ENCODE data around the gene RAD23B.
"Not testable (repeated sequence)": the region's sequence is repeated elsewhere in the genome, so short reads cannot be mapped to it uniquely, and the experiment has no call there.

The RAD23B gene
- total RNA-seq, result 155 to 160 reads per million in 2 donors

DNA sequence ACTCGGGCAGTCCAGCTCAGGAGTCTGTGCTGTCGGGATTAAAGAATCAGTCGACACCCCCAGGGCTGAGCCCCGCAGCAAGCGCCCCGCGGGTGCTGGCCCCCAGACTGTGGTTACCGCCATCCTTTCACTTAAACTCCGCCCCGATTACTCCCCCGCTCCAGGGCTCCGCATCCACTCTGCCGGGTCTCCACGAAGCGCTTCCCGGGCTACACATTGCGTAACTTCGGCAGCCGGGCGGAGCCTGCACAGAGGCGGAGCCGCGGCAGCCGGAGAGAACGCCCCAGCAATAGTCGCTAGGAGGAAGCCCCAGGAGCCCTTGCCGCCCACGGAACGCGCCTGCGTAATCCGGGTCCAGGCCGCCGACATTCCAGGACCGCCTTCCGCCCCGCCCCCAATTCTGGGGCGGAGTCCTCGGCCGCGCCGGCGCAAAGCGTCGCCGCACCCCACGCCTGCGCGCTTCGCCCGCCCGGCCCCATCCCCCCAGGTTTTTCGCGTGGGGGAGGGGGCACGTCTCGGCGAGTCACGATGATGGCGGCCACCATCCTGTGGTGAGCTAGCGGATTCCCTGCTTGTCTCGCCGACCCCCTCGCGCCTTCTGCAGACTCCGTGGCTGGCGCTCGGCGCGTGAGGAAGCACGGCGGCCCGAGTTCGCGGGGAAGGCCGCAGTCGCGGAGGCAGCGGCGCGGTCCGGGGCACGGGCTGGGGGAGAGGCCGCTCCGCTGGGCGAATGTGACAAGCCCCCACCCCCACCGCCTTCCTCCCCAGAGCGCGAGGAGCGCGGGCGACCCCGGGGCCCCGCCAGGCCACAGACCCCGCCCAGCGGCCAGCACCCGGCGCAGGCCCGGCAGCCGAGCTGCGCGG lies at the start of gene RAD23B:
RAD23B (plus strand) TSS at position 521 of the 864 bp plus-strand sequence. CDS start 351 bp downstream, outside the sequence.
- peak; percentile 98 for DNase-seq

DNA sequence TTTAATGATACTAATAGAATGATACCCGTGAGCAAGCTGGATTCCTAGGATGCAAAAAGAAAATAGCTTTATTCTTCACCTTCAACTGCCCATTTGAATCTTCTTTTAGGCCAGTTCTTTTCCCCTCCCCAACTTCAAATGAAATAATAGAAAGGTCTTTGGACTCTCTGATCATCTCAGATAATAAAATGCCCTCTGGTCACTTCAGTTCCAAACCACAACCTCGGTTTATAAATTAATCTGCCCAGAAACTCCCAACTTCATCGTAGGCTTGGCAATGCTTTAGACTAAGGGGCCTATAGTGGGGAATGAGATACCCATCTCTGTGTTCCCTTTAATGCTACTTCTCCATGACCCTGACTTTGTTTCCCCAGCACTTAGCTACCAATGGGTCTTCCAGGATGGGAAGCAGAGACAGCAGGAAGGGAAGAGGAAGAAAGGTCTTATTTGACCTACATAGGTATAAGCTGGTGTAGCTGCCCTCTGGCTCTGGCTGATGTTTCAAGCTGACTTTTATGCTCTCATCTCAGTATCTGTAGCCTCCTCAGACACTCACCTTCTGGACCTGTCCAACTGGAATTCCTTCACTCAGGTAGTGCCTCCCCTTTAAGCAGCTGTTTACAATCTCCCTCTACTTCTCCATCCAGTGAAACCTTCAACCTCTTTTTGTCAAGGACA lies 47.2 kb upstream of the RAD23B start:
- DNase-seq, result no peak

DNA sequence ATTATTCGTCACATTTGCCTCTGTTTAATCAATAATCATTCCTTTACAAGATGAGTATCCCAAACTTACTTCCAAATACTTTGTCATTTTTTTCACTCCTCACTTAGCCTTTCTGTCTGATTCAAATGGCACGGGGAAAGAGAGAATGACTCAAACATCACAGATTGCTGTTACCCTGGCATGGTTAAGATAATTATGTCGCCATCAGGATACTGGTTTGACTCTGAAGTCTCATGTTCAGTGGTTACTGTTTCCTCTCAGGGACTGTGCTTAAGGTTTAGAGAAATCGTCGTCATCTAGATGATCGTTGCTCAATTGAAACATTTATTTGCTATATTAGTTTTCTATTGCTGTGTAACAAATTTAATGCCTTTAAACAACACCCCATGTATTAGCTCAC lies 45.2 kb upstream of the RAD23B start:
- DNase-seq, result no peak

- DNase-seq, result no peak
These were observed 43.6 kb upstream of the RAD23B start for GRCh38 chr9:107239474-107239873.

DNA sequence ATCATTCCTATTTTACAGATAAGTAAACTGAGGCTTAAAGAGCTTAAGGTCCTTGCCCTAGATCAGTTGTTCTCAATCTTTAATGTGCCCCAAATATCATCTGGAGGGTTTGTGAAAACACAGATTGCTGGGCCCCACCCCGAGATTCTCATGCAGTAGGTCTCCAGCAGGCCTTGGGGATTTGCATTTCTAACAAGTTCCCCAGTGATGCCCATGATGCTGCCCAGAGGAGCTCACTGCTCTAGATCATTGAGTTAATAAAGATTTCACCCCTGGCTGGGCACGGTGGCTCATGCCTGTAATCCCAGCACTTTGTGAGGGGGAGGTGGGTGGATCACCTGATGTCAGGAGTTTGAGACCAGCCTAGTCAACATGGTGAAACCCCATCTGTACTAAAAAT lies 42.8 kb upstream of the RAD23B start:
- DNase-seq, result no peak

- DNase-seq, result no peak
These were observed 40.7 kb upstream of the RAD23B start for GRCh38 chr9:107242073-107243030.

GRCh38 chr9:107243742-107244141 lies 39.3 kb upstream of the RAD23B start:
- no peak for DNase-seq

DNA sequence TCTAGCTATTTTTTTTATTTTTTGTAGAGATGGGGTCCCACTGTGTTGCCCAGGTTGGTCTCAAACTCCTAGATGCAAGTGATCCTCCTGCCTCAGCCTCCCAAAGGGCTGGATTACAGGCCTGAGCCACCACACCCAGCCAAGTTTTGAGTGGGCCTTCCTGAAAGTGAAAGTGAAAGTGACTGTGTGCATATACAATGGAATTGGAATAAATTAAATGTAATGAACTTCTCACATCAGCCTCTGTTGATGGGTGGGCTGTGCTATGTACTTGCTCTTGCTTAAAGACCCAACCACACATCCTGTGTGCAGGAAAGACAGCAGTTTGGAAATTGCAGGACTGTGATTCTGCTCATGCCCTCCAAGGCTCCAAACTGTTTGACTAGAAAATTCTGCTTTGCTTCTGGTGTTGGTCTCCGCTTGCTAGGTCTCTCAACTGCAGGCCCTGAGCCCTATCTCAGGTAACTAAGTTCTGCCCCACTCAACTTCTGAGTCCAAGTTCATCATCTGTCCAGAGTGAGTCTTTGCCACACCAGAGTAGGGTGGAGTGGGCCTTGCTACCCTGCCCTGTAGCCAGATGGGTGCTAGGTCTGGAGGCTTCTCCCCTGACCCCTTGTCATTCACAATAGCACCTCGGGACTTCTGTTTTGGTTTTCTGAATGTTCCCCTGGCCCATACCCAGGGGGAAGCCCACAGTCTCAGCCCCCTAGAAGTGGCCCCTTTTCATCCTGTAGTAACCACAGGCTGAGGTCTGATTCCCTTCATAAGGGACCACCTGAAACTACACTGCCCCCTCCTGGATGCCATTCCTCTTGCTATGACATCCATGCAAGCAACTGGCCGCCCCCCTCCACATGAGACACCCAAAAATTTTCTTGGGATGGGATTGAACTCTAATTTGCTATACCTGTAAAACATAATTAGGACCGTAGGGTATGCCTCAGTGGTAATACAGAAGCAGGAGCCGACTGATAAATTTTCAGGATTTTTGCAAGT lies 36.5 kb upstream of the RAD23B start:
- DNase-seq, result no peak

DNA sequence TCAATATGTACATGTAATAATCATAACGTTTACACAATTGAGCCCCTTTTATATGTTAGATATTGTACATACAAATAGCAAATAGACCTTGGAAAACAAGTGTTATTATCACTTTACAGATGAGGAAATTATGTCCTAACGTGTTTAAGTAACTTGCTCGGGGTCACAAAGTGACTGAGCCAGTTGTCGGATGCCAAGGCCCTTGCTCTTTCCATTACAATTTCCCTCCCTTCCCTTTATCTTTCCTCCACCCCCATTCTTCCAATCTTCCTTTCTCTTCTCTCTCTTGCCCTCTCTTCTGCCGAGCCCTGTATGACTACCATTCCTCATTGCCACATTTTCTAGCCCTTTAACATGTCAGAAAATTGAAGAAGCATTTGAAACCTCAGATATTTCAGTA lies 34.4 kb upstream of the RAD23B start:
- DNase-seq, result no peak

- no peak for DNase-seq
These were observed 33.9 kb upstream of the RAD23B start for GRCh38 chr9:107249131-107249533.

DNA sequence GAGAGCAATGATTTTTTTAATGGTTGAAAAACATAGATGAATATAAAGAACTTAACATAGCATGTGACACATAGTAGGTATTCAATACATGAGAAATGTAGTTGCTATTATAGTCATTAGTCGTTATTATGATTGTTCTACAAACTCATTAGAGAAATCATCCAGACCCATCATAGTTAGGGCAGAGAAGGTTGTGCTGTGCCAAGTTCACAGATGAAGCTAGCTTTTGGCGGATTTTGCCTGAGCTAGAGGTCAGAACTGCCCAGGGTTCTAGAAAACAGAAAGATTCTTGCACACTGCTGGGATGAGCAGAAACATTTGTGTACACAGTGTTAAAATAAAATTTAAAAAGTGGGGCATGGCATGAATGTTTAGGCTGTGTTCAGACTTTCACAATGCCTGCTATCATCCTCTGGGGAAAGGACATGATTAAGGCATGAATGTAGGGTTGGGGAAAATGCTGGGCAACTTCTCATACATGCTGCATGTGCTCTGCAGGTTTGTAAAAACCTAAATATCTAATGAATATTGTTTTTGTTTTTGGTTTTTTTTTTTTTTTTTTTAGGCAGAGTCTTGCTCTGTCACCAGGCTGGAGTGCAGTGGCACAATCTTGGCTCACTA lies 33.3 kb upstream of the RAD23B start:
- no peak for DNase-seq

DNA sequence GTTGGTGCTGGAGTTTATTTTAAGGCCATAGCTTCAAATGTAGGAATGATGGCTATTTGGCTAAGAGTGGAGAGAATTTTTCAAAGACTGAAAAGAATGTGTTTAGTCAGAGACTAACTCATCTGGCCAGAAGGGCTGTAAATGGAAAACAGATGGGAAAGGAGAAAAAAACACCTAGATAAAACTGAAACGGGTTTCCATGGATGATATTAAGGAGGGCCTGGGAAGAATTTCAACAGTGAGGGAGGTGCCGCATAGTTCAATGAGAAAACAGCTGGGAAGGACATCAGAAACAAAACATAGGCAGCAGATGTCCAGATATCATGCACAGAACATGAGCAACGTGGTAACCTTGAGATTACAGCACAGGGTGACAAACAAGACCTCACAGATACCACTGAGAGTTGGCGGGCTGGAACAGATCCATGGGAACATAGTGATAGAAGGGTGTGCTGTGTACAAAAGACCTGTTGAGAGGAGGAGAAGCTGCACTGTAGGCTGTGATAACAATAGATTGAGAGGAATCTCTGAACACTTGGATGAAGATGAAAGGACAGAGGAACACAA lies 31.2 kb upstream of the RAD23B start:
- DNase-seq, result no peak

DNA sequence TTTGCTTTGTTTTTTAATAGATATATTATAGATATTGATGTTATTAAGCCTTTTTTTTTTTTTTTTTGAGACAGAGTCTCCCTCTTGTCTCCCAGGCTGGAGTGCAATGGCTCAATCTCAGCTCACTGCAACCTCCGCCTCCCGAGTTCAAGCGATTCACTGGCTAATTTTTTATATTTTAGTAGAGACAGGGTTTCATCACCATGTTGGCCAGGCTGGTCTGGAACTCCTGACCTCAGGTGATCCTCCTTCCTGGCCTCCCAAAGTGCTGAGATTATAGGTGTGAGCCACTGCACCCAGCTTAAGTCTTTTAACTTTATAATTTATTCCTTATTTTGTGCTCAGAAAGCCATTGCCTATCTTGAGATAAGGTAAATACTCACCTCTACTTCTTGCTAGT lies 24.2 kb upstream of the RAD23B start:
- no peak for DNase-seq

- DNase-seq, result not testable (repeated sequence)
These were observed 23.2 kb upstream of the RAD23B start for GRCh38 chr9:107259751-107260313.

DNA sequence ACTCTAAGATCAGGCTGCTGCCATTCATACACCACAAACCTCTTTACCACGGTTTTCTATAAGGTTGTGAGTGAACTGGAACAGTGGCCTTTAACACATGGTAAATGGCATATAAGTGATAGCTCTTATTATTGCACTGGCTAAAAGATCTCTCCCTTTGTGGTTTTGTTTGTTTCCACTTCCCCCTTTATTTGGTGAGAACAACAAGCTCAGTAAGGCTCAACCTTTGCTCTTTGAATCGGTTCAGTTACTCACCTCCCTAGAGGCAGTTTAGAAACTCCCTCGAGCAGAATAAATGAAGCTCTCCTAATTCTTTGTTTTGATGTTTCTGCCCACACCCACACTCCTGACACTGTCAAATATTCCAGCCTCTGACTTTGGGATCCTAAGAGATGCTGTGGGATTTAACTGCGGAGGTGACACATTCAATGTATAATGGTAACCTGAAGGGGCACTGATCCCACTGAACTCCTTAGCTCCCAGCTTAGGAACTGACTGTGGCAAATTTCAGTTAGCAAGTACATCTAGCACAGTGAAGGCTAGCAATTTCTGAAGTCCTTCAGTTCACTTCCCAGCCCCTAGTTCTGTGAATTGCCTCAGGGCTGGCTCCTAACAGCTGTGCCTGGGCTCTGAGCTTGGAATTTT lies 22.5 kb upstream of the RAD23B start:
- no peak for DNase-seq

GRCh38 chr9:107261106-107261505 lies 22.0 kb upstream of the RAD23B start:
- no peak for DNase-seq

DNA sequence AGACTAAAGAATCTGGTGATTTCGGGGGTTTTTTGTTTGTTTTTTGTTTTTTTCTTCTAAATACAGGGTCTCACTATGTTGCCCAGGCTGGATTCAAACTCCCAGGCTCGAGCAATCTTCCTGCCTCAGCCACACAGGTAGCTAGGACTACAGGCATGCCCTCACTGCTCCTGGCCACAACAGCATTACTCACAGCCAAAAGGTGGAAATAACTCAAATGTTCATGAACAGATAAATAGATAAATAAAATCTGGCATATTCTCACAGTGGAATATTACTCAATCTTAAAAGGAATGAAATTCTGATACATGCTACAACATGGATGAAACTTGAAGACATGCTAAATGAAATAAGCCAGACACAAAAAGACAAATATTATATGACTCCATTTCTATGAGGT lies 19.8 kb upstream of the RAD23B start:
- DNase-seq, result no peak

DNA sequence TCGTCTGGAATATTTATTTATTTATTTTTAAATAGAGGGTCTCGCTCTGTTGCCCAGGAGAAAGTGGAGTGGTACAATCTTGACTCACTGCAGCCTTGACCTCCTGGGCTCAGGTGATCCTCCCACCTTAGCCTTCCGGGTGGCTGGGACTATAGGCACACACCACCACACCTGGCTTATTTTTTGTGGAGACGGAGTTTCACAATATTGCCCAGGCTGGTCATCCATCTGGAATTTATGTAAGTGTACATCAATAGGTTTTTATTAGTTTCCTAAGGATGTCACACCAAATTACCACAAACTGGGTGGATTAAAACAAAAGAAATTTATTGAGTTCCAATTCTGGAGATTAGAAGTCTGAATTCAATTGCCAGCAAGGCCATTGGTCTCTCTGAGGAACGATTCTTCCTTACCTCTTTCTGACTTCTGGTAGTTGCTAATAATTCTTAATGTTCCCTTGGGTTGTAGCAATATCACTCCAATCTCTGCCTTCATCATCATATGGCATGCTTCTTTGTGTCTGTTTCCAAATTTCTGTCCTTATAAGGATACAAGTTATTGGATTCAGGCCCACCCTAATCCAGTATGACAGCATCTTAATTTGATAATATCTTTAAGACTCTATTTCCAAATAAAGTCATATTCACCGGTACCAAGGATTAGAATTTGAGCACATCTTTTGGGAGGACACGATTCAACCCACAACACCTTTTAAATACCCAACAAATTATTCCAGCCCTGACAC lies 16.3 kb upstream of the RAD23B start:
- no peak for DNase-seq

- DNase-seq, result no peak
These were observed 14.5 kb upstream of the RAD23B start for GRCh38 chr9:107268560-107268959.

All from T-helper 9 cell (primary cell).